Chondrocyte (in vitro differentiated cells): ENCODE data around the gene OLR1. TPM values are rescaled to one million over a fixed set of nuclear protein-coding genes. Genes with fewer than 3 reads are reported as not detected.

ENCODE experiments used
- DNase-seq: peaks from one replicate; pipeline ENCODE4 v3.0.0; 2021; ENCODE audit warnings: mixed read lengths, low spot score
- H3K27ac Mint-ChIP-seq: one replicate; pipeline ENCODE4 v1.8.0; 2021; ENCODE audit warnings: mild to moderate bottlenecking, moderate library complexity, mixed read lengths; ENCODE audit not compliant: unreplicated experiment
- H3K27me3 Mint-ChIP-seq: 2 replicates; pipeline ENCODE4 v1.8.0; 2021; ENCODE audit warnings: low read depth, mixed read lengths
- H3K36me3 Mint-ChIP-seq: 2 replicates; pipeline ENCODE4 v1.8.0; 2021; ENCODE audit warnings: low read depth, mixed read lengths
- H3K4me1 Mint-ChIP-seq: 2 replicates; pipeline ENCODE4 v1.8.0; 2021; ENCODE audit warnings: low read depth, mild to moderate bottlenecking, mixed read lengths
- H3K4me3 Mint-ChIP-seq: one replicate; pipeline ENCODE4 v1.8.0; 2021; ENCODE audit warnings: mild to moderate bottlenecking, moderate library complexity, mixed read lengths; ENCODE audit not compliant: unreplicated experiment
- H3K9me3 Mint-ChIP-seq: 2 replicates; pipeline ENCODE4 v1.8.0; 2021; ENCODE audit warnings: low read depth, mixed read lengths
- total RNA-seq: library from RNA; stranded (reverse); gene quantifications from 3 replicates; pipeline ENCODE4 v1.2.1, GENCODE V29; 2021
- TF ChIP-seq, protein P1 (sequence below): fragments of 200-600 bp; sonication (generic); IDR thresholded peaks from 2 replicates; pipeline ENCODE4 v1.5.0; 2021; ENCODE audit warnings: antibody characterized with exemption, mild to moderate bottlenecking, moderate library complexity

The OLR1 gene
- total RNA-seq, 1 donor from 2014 or later = not detected

DNA sequence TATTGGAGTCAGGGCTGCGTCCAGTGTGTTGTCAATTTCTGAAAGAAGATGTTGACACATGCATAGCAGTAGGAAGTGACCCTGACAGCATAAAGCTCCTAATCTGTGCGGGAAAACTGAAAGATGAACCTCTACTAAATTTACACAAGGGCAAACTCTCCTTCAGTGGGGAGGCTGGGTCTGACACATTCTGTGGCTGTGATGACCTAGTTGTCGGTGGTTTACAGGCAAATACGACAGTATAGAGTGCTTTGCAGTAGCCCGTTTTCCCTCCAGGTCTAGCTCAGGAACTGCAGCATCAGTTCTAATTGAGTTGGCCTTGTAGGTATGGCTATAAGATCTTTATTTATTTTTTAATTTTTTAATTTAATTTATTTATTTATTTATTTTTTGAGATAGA, 25.9 kb upstream of the OLR1 start:
- no peak for DNase-seq
- Mint-ChIP-seq H3K9me3 (no peaks in the 10 kb centered on the region), H3K4me1 (peaks cover under 1% of the 10 kb centered on the region), H3K4me3 (no peak overlapping the region), H3K36me3 (no peaks in the 10 kb centered on the region), H3K27me3 (peaks cover 4% of the 10 kb centered on the region), H3K27ac (no peak overlapping the region)
- TF ChIP-seq, protein P1, sequence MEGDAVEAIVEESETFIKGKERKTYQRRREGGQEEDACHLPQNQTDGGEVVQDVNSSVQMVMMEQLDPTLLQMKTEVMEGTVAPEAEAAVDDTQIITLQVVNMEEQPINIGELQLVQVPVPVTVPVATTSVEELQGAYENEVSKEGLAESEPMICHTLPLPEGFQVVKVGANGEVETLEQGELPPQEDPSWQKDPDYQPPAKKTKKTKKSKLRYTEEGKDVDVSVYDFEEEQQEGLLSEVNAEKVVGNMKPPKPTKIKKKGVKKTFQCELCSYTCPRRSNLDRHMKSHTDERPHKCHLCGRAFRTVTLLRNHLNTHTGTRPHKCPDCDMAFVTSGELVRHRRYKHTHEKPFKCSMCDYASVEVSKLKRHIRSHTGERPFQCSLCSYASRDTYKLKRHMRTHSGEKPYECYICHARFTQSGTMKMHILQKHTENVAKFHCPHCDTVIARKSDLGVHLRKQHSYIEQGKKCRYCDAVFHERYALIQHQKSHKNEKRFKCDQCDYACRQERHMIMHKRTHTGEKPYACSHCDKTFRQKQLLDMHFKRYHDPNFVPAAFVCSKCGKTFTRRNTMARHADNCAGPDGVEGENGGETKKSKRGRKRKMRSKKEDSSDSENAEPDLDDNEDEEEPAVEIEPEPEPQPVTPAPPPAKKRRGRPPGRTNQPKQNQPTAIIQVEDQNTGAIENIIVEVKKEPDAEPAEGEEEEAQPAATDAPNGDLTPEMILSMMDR = no peak

DNA sequence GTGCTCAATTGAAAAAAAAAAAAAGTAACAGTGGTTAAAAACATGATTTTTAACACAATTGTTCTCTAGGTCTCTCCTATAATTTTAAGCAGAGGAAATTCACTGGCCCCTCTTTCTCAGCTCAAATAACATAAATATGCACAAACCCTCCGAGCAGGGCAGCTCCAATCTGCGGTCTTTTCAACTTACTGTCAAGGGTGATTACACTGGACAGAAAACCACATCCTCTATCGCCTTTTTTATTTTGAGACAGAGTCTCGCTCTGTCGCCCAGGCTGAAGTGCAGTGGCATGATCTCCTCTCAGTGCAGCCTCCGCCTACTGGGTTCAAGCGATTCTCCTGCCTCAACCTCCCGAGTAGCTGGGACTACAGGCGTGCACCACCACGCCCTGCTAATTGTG, 24.3 kb upstream of the OLR1 start:
- DNase-seq = no peak
- H3K36me3 Mint-ChIP-seq = no peaks in the 10 kb centered on the region
- H3K4me1 Mint-ChIP-seq = peaks cover 11% of the 10 kb centered on the region
- peaks cover 4% of the 10 kb centered on the region for H3K27me3 Mint-ChIP-seq
- TF ChIP-seq, protein P1 = no peak
- no peaks in the 10 kb centered on the region for H3K9me3 Mint-ChIP-seq
- no peak overlapping the region for H3K27ac Mint-ChIP-seq
- H3K4me3 Mint-ChIP-seq = no peak overlapping the region

DNA sequence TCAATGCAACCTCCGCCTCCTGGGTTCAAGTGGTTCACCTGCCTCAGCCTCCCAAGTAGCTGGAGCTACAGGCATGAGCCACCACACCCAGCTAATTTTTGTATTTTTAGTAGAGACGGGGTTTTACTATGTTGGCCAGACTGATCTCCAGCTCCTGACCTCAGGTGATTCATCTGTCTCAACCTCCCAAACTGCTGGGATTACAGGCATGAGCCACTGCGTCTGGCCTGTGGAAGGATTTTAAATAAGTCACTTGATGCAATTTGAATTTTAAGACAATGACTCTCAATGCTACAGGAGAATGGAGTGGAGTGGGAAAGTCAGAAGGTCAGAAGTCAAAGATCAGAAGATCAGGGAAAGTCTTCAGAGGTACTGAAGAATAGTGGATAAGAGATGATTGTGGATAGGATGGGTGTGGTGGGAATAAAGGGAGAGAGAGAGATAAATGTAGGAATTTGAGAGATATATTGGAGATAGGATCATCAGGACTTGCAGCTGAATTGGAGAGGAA, 22.3 kb upstream of the OLR1 start:
- no peak for DNase-seq
- H3K9me3 Mint-ChIP-seq = no peaks in the 10 kb centered on the region
- no peaks in the 10 kb centered on the region for H3K36me3 Mint-ChIP-seq
- H3K27me3 Mint-ChIP-seq = peaks cover 4% of the 10 kb centered on the region
- no peak overlapping the region for H3K4me3 Mint-ChIP-seq
- no peak overlapping the region for H3K27ac Mint-ChIP-seq
- peaks cover 11% of the 10 kb centered on the region for H3K4me1 Mint-ChIP-seq
- TF ChIP-seq, protein P1 = no peak

DNA sequence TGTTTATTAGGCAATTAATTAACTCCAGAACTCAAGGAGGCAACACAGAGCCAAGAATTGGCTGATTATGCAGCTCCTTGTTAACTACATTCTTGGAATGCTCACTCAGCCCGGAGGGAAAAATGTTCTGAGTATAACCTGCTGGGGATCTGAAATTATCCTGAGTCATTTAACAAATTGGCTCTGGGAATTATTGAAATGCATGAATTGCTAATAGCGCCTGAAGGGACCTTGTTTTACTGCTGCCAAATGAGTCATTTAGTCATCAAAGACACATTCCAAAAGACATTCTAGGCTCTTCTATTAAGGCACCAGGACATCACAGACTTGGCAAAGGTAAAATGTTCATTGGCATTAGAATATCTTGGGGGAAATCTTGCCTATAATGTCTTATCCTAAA, 19.9 kb upstream of the OLR1 start:
- no peaks in the 10 kb centered on the region for H3K36me3 Mint-ChIP-seq
- H3K4me1 Mint-ChIP-seq = peaks cover 11% of the 10 kb centered on the region
- H3K27me3 Mint-ChIP-seq = peaks cover 4% of the 10 kb centered on the region
- TF ChIP-seq, protein P1 = no peak
- DNase-seq = no peak
- H3K9me3 Mint-ChIP-seq = no peaks in the 10 kb centered on the region
- H3K4me3 Mint-ChIP-seq = no peak overlapping the region
- H3K27ac Mint-ChIP-seq = no peak overlapping the region

DNA sequence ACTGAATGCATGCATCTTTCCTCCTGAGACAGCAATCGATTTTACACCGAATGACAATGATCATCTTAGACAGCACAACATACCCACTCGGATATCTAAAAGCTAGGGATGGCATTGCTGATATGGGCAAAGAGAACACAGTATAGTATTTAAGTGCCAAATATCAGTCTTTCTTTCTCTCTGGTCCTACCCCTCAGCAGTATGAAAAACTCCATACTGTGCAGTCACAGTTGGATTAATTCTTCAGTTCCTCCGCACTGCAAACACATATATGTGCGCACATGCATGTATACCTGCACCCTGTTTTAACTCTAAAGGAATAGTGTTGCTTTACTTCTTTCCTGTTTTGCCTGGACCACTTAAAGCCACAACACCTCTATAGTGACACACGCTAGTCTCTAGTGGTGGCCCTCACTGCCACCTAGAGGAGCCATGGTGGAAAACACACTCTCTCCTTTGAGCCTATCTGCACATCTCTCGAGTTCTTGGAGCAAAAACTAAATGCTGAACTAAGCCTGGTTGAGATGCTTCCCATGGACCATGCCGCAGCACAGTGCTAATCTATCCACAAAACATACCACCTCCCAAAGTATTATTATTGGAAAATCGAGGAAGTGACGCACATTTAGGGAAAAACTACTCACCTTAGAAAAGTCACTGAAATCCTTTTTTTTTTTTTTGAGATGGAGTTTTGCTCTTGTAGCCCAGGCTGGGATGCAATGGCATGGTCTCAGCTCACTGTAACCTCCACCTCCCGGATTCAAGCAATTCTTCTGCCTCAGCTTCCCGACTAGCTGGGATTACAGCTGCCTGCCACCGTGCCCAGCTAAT, 18.8 kb upstream of the OLR1 start:
- TF ChIP-seq, protein P1 = peak; percentile 87
- peaks cover 11% of the 10 kb centered on the region for H3K4me1 Mint-ChIP-seq
- no peaks in the 10 kb centered on the region for H3K9me3 Mint-ChIP-seq
- DNase-seq = no peak
- H3K36me3 Mint-ChIP-seq = no peaks in the 10 kb centered on the region
- H3K27ac Mint-ChIP-seq = no peak overlapping the region
- H3K27me3 Mint-ChIP-seq = peaks cover 4% of the 10 kb centered on the region
- no peak overlapping the region for H3K4me3 Mint-ChIP-seq
